Testis (tissue), 2 donors: ENCODE results near the gene PTTG2.

Source experiments
- CTCF ChIP-seq, 3 experiments: fragments of 450-650 bp in 2 of 3; fragments of 200-600 bp in 1 of 3; sonication (generic) in 1 of 3; IDR thresholded peaks; one replicate each; pipeline ENCODE4 v1.5.1; 2016 to 2019; ENCODE audit warnings: antibody characterized with exemption in 3 of 3, mild to moderate bottlenecking in 2 of 3, moderate library complexity in 1 of 3
- POLR2A ChIP-seq: fragments of 450-650 bp; IDR thresholded peaks from one replicate; pipeline ENCODE4 v1.6.1; 2017; ENCODE audit warnings: antibody characterized with exemption, mild to moderate bottlenecking, moderate library complexity

- no peak for TF ChIP-seq CTCF (IDR thresholded peaks at IDR 0.05)
- no peak for TF ChIP-seq POLR2A
Measured at GRCh38 chr4:37946503-37947179, 13.6 kb upstream of the PTTG2 start.
